ENCODE data around the gene NOTCH1. TPM values are rescaled to one million over a fixed set of nuclear protein-coding genes. Genes with fewer than 3 reads are reported as not detected.

NOTCH1 gene
- total RNA-seq, 1 experiment from 2014 or later = 95.6 TPM

DNA sequence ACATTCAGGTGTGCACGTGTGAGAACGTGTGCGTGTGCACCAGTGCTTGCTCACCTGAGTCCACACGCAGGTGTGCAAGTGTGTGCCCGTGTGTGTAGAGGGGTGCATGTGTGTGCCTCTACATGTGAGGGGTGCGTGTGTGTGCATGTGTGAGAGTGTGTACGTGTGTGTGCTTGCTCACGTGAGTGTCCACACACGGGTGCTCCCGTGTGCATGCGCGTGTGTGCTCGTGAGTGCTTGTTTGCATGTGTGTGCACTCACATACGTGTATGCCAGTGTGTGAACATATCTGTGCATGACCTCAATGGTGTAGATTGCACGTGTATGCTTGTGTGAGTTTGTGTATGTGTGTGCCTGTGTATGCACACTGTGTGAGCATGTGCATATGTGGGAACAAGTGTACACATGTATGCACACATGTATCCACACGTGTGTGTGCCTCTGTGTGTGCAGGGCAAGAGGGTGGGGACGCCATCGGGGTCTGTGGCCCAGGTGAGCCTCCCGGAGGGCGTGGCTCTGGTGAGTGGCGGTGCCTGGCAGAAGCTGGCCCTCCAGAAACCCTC, 40.6 kb upstream of the NOTCH1 start:
- TF ChIP-seq, protein P1, sequence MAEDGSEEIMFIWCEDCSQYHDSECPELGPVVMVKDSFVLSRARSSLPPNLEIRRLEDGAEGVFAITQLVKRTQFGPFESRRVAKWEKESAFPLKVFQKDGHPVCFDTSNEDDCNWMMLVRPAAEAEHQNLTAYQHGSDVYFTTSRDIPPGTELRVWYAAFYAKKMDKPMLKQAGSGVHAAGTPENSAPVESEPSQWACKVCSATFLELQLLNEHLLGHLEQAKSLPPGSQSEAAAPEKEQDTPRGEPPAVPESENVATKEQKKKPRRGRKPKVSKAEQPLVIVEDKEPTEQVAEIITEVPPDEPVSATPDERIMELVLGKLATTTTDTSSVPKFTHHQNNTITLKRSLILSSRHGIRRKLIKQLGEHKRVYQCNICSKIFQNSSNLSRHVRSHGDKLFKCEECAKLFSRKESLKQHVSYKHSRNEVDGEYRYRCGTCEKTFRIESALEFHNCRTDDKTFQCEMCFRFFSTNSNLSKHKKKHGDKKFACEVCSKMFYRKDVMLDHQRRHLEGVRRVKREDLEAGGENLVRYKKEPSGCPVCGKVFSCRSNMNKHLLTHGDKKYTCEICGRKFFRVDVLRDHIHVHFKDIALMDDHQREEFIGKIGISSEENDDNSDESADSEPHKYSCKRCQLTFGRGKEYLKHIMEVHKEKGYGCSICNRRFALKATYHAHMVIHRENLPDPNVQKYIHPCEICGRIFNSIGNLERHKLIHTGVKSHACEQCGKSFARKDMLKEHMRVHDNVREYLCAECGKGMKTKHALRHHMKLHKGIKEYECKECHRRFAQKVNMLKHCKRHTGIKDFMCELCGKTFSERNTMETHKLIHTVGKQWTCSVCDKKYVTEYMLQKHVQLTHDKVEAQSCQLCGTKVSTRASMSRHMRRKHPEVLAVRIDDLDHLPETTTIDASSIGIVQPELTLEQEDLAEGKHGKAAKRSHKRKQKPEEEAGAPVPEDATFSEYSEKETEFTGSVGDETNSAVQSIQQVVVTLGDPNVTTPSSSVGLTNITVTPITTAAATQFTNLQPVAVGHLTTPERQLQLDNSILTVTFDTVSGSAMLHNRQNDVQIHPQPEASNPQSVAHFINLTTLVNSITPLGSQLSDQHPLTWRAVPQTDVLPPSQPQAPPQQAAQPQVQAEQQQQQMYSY (CRISPR knock-in tag; IDR thresholded peaks at IDR 0.05) = no peak
- TF ChIP-seq FOXP1 (CRISPR knock-in tag; IDR thresholded peaks at IDR 0.05; ENCODE audit: borderline replicate concordance) = peak; percentile 56; the same call in 1 of the 2 replicates
- TF ChIP-seq, protein P2, sequence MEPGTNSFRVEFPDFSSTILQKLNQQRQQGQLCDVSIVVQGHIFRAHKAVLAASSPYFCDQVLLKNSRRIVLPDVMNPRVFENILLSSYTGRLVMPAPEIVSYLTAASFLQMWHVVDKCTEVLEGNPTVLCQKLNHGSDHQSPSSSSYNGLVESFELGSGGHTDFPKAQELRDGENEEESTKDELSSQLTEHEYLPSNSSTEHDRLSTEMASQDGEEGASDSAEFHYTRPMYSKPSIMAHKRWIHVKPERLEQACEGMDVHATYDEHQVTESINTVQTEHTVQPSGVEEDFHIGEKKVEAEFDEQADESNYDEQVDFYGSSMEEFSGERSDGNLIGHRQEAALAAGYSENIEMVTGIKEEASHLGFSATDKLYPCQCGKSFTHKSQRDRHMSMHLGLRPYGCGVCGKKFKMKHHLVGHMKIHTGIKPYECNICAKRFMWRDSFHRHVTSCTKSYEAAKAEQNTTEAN (CRISPR knock-in tag; IDR thresholded peaks at IDR 0.05) = peak; percentile 80; the same call in 1 of the 2 replicates
- TF ChIP-seq NFE2L1 (CRISPR knock-in tag; IDR thresholded peaks at IDR 0.05) = no peak
- TF ChIP-seq GRHL2 (CRISPR knock-in tag; IDR thresholded peaks at IDR 0.05; ENCODE audit: insufficient replicate concordance, severe bottlenecking) = no peak
- peak overlapping the region; percentile 48 for H3K27ac Mint-ChIP-seq
- H3K36me3 Mint-ChIP-seq = no peaks in the 10 kb centered on the region
- peaks cover 39% of the 10 kb centered on the region for H3K4me1 Mint-ChIP-seq
- ATAC-seq (no peak), DNase-seq (ENCODE audit: low spot score) (no peak)
- ChIA-PET POLR2A (interaction anchor here (1.1 to 2.5 kb wide), 3 partner anchors 8 to 39 kb away, joined by 3 to 28 read pairs (median 8); no protein-coding TSS in a partner anchor), CTCF (interaction anchor here (0.8 to 2.9 kb wide), 6 partner anchors 14 to 108 kb away, joined by 3 to 16 read pairs (median 13); no protein-coding TSS in a partner anchor)
- no peak overlapping the region for H3K4me3 Mint-ChIP-seq
- no peaks in the 10 kb centered on the region for H3K9me3 Mint-ChIP-seq
- H3K27me3 Mint-ChIP-seq (ENCODE audit: low read depth) = no peaks in the 10 kb centered on the region; the same call in 1 of the 2 replicates

DNA sequence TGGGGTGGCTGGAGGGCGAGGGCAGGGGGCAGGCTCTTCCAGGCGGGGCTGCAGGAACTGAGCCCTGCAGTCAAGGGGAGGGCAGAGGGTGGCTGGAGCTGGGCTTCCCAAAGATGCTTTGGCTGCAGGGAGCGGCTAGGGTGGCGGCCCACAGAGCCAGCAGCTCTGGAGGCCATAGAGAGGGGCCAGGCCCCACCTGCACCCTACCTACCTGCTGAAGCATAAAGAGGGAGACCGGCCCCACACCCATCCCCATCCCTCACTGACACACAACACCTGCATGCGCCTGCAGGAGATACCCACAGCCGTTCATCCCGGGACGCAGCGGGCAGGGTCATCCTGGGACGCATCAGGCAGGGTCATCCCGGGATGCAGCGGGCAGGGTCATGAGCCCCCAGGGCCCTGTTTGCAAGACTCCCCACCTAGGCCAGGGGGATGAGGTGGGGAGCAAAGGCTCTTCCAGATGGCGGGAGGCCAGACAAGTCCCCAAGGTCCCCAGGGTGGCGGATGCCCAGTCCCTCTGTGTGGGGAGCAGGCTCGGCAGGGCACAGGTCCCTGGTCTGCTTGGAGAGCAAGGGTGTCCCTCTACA, 39.8 kb upstream of the NOTCH1 start:
- POLR2A ChIA-PET = interaction anchor here (0.5 to 0.9 kb wide), 2 partner anchors 12 to 13 kb away, joined by 3 to 5 read pairs; no protein-coding TSS in a partner anchor
- ATAC-seq = no peak
- no peak for DNase-seq (ENCODE audit: low spot score)
- Mint-ChIP-seq H3K9me3 (no peaks in the 10 kb centered on the region), H3K27me3 (ENCODE audit: low read depth) (no peaks in the 10 kb centered on the region; the same call in 1 of the 2 replicates), H3K4me3 (no peak overlapping the region), H3K27ac (no peak overlapping the region), H3K4me1 (peaks cover 39% of the 10 kb centered on the region), H3K36me3 (no peaks in the 10 kb centered on the region)
- CTCF ChIA-PET = interaction anchor here (0.8 to 1.1 kb wide), 4 partner anchors 20 to 86 kb away, joined by 3 to 5 read pairs (median 4); no protein-coding TSS in a partner anchor
- TF ChIP-seq FOXP1 (CRISPR knock-in tag; IDR thresholded peaks at IDR 0.05; ENCODE audit: borderline replicate concordance) (no peak), TP53 (CRISPR knock-in tag; IDR thresholded peaks at IDR 0.05) (no peak), KAT7 (CRISPR knock-in tag; IDR thresholded peaks at IDR 0.05; ENCODE audit: borderline replicate concordance) (no peak), SP1 (CRISPR knock-in tag; conservative IDR thresholded peaks at IDR 0.05) (no peak), SMAD3 (CRISPR knock-in tag; IDR thresholded peaks at IDR 0.05; ENCODE audit: borderline replicate concordance) (no peak), PRRX2 (CRISPR knock-in tag; IDR thresholded peaks at IDR 0.05) (no peak), GRHL2 (CRISPR knock-in tag; IDR thresholded peaks at IDR 0.05; ENCODE audit: insufficient replicate concordance, severe bottlenecking) (no peak), RORB (CRISPR knock-in tag; IDR thresholded peaks at IDR 0.05) (no peak)
- TF ChIP-seq, protein P3, sequence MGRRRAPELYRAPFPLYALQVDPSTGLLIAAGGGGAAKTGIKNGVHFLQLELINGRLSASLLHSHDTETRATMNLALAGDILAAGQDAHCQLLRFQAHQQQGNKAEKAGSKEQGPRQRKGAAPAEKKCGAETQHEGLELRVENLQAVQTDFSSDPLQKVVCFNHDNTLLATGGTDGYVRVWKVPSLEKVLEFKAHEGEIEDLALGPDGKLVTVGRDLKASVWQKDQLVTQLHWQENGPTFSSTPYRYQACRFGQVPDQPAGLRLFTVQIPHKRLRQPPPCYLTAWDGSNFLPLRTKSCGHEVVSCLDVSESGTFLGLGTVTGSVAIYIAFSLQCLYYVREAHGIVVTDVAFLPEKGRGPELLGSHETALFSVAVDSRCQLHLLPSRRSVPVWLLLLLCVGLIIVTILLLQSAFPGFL (CRISPR knock-in tag; IDR thresholded peaks at IDR 0.05; ENCODE audit: borderline replicate concordance) = no peak
- TF ChIP-seq, protein P4, sequence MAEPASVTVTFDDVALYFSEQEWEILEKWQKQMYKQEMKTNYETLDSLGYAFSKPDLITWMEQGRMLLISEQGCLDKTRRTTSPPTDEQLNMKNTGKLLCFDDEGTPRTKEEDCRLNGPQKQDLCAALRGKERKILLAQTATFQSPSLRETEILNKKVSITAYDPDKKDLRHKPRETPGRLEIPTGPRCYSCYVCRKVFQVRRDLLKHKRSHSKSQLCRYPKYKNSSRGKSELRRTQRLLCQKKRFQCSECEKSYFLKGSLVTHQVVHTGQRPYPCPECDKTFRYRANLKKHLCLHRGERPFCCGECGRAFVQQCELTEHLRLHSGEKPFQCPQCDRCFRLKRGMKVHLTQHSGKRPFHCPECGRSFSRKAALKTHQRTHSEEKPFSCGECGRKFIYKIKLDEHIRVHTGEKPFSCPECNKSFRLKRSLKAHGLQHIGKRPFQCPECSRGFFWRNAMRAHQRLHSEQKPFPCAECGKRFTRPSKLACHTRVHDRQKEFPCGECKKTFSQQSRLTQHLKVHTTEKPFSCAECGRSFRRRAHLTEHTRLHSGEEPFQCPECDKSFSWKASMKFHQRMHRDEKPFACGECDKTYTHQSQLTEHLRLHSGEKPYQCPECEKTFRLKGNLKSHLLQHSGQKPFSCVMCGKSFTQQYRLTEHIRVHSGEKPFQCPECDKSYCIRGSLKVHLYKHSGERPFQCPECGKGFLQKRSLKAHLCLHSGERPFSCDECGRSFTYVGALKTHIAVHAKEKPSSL (CRISPR knock-in tag; conservative IDR thresholded peaks at IDR 0.05) = no peak
- TF ChIP-seq, protein P5, sequence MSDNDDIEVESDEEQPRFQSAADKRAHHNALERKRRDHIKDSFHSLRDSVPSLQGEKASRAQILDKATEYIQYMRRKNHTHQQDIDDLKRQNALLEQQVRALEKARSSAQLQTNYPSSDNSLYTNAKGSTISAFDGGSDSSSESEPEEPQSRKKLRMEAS (CRISPR knock-in tag; IDR thresholded peaks at IDR 0.05) = no peak
- TF ChIP-seq, protein P6, sequence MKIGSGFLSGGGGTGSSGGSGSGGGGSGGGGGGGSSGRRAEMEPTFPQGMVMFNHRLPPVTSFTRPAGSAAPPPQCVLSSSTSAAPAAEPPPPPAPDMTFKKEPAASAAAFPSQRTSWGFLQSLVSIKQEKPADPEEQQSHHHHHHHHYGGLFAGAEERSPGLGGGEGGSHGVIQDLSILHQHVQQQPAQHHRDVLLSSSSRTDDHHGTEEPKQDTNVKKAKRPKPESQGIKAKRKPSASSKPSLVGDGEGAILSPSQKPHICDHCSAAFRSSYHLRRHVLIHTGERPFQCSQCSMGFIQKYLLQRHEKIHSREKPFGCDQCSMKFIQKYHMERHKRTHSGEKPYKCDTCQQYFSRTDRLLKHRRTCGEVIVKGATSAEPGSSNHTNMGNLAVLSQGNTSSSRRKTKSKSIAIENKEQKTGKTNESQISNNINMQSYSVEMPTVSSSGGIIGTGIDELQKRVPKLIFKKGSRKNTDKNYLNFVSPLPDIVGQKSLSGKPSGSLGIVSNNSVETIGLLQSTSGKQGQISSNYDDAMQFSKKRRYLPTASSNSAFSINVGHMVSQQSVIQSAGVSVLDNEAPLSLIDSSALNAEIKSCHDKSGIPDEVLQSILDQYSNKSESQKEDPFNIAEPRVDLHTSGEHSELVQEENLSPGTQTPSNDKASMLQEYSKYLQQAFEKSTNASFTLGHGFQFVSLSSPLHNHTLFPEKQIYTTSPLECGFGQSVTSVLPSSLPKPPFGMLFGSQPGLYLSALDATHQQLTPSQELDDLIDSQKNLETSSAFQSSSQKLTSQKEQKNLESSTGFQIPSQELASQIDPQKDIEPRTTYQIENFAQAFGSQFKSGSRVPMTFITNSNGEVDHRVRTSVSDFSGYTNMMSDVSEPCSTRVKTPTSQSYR (CRISPR knock-in tag; IDR thresholded peaks at IDR 0.05) = no peak

Measured in WTC11 (cell line).